ENCODE results near the gene MAP3K9. TPM values are rescaled to one million over a fixed set of nuclear protein-coding genes. Genes with fewer than 3 reads are reported as not detected.

Gene MAP3K9
- total and polyA plus RNA-seq, 9 of the 15 experiments (the other 6 are each of a cell fraction or from before 2014, with no cell fraction given), result 0.03 to 0.60 (median 0.36) TPM

GRCh38 chr14:70699646-70700045 is 109.7 kb downstream of the MAP3K9 start:
- Histone ChIP-seq H4K20me1 (replicated peaks; ENCODE audit: control insufficient read depth, insufficient read depth, low read length) (no peaks in the 10 kb centered on the region), H3K4me2 (ENCODE audit: insufficient read depth, low read length) (no peak overlapping the region), H3K27me3 (ENCODE audit: control insufficient read depth in 2 of 2, insufficient read depth in 2 of 2, low read length in 2 of 2) (no peaks in the 10 kb centered on the region), H3K36me3 (ENCODE audit: control insufficient read depth, insufficient read depth, low read length) (no peaks in the 10 kb centered on the region), H3K9me1 (ENCODE audit: control insufficient read depth, insufficient read depth, low read length) (no peaks in the 10 kb centered on the region), H3K9ac (ENCODE audit: insufficient read depth in 1 of 2, low read depth in 2 of 2, low read length in 2 of 2) (no peak overlapping the region), H2AFZ (ENCODE audit: low read depth, low read length) (no peak overlapping the region), H3K27ac (ENCODE audit: extremely low read depth, low read depth, low read length) (no peak overlapping the region), H3K79me2 (ENCODE audit: control insufficient read depth, insufficient read depth, low read length) (no peaks in the 10 kb centered on the region), H3K4me3 (no peak overlapping the region), H3K9me3 (replicated peaks; ENCODE audit: control insufficient read depth, insufficient read depth, low read depth, low read length) (no peaks in the 10 kb centered on the region), H3K4me1 (replicated peaks in 1 of 2; ENCODE audit: control insufficient read depth in 2 of 2, insufficient read depth in 2 of 2, low read length in 2 of 2) (peaks cover 8 to 14% of the 10 kb centered on the region in 2 experiments; a peak in 4 of 5 replicates)
- FAIRE-seq (no peak), ATAC-seq (no peak), DNase-seq (ENCODE audit: extremely low read depth in 1 of 4, low spot score in 3 of 4) (no peak)
- ChIA-PET POLR2A (interaction anchor here (0.9 kb wide), 1 partner anchor 10 kb away, joined by 3 read pairs; no protein-coding TSS in a partner anchor), CTCF (ENCODE audit: low intra/inter-chr PET ratio) (no interaction called here)
- intact Hi-C loops (cut with micrococcal nuclease), result no loop called here
- in situ Hi-C loops (cut with MboI), result no loop called here
- no TSS peak for BruUV-seq (replicated peaks)
- 23% methylated on average over 4 of the region's 5 CpGs for WGBS (ENCODE audit: insufficient coverage, low coverage, missing lambda C conversion rate)
- no peak for TF ChIP-seq KLF1 (tag; IDR thresholded peaks at IDR 0.05)

- peak; percentile 91 for ATAC-seq
- peaks cover 8 to 14% of the 10 kb centered on the region in 2 experiments; a peak in 4 of 5 replicates for H3K4me1 ChIP-seq (replicated peaks in 1 of 2; ENCODE audit: control insufficient read depth in 2 of 2, insufficient read depth in 2 of 2, low read length in 2 of 2)
- H4K20me1 ChIP-seq (replicated peaks; ENCODE audit: control insufficient read depth, insufficient read depth, low read length), result no peaks in the 10 kb centered on the region
- no peaks in the 10 kb centered on the region for H3K9me1 ChIP-seq (ENCODE audit: control insufficient read depth, insufficient read depth, low read length)
- H3K27me3 ChIP-seq (ENCODE audit: control insufficient read depth in 2 of 2, insufficient read depth in 2 of 2, low read length in 2 of 2), result no peaks in the 10 kb centered on the region
- no TSS peak for BruUV-seq (replicated peaks)
- no peaks in the 10 kb centered on the region for H3K79me2 ChIP-seq (ENCODE audit: control insufficient read depth, insufficient read depth, low read length)
- CTCF ChIA-PET (ENCODE audit: low intra/inter-chr PET ratio), result no interaction called here
- FAIRE-seq, result peak; percentile 77
- peak; percentile 33 to 57 (median 44) for DNase-seq (ENCODE audit: extremely low read depth in 1 of 4, low spot score in 3 of 4)
- H3K9me3 ChIP-seq (replicated peaks; ENCODE audit: control insufficient read depth, insufficient read depth, low read depth, low read length), result no peaks in the 10 kb centered on the region
- H3K27ac ChIP-seq (ENCODE audit: extremely low read depth, low read depth, low read length), result no peak overlapping the region; the same call in 2 of the 3 replicates
- H3K36me3 ChIP-seq (ENCODE audit: control insufficient read depth, insufficient read depth, low read length), result no peaks in the 10 kb centered on the region
- intact Hi-C loops (cut with micrococcal nuclease), result no loop called here
- peak overlapping the region; percentile 63 for H2AFZ ChIP-seq (ENCODE audit: low read depth, low read length)
- in situ Hi-C loops (cut with MboI), result no loop called here
- no peak overlapping the region for H3K4me3 ChIP-seq
- POLR2A ChIA-PET, result interaction anchor here (0.6 kb wide), 1 partner anchor 244 kb away, joined by 3 read pairs; no protein-coding TSS in a partner anchor
- no peak overlapping the region for H3K9ac ChIP-seq (ENCODE audit: insufficient read depth in 1 of 2, low read depth in 2 of 2, low read length in 2 of 2)
- peak overlapping the region; percentile 6; the same call in 1 of the 2 replicates for H3K4me2 ChIP-seq (ENCODE audit: insufficient read depth, low read length)
- 25% methylated on average over 2 of the region's 3 CpGs for WGBS (ENCODE audit: insufficient coverage, low coverage, missing lambda C conversion rate)
- TF ChIP-seq NFE2 (IDR thresholded peaks at IDR 0.05; ENCODE audit: low read depth) (peak; percentile 97), TAF7 (tag; IDR thresholded peaks at IDR 0.05) (no peak), ZNF395 (CRISPR knock-in tag; IDR thresholded peaks at IDR 0.05) (peak; percentile 57; the same call in 1 of the 2 replicates), HMGXB4 (CRISPR knock-in tag; IDR thresholded peaks at IDR 0.05) (no peak), ZNF316 (IDR thresholded peaks at IDR 0.05) (peak; percentile 94), RBM34 (IDR thresholded peaks at IDR 0.05; ENCODE audit: borderline replicate concordance, insufficient read depth, low read length) (no peak), MAFF (IDR thresholded peaks at IDR 0.05; ENCODE audit: low read length) (peak; percentile 93), ZBTB17 (CRISPR knock-in tag; IDR thresholded peaks at IDR 0.05) (0 out of 2 replicates have a peak, but pooled peaks have one; percentile 28), C11orf30 (IDR thresholded peaks at IDR 0.05; ENCODE audit: low read depth) (peak; percentile 87), JUND (IDR thresholded peaks at IDR 0.05; ENCODE audit: borderline replicate concordance, low read depth, low read length) (no peak; the same call in 1 of the 2 replicates), JUND (tag; IDR thresholded peaks at IDR 0.05; ENCODE audit: borderline replicate concordance, low read depth, low read length) (peak; percentile 15; the same call in 1 of the 3 replicates), FOSL1 (tag; conservative IDR thresholded peaks at IDR 0.05) (0 out of 2 replicates have a peak, but pooled peaks have one; percentile 32), MAFK (IDR thresholded peaks at IDR 0.05; ENCODE audit: low read length) (peak; percentile 90)
Observed at GRCh38 chr14:70698288-70698687, 111.0 kb downstream of the MAP3K9 start.
